Loucy (cell line): Measurements from ENCODE around the gene TMEM17.

Experiments used
- H2AFZ ChIP-seq: fragments of 200-600 bp; sonication (generic); 2 replicates; pipeline ENCODE4 v1.6.0; 2016; ENCODE audit warnings: antibody characterized with exemption, mild to moderate bottlenecking, low read length, moderate library complexity
- H3F3A ChIP-seq: fragments of 200-600 bp; 2 replicates; pipeline ENCODE4 v1.6.0; 2016; ENCODE audit warnings: antibody characterized with exemption, low read depth, mild to moderate bottlenecking
- H3K27me3 ChIP-seq: fragments of 200-600 bp; sonication (generic); 2 replicates; pipeline ENCODE4 v1.6.1; 2014; ENCODE audit warnings: low read length, mild to moderate bottlenecking; ENCODE audit not compliant: insufficient read depth, poor library complexity, severe bottlenecking
- H3K36me3 ChIP-seq: fragments of 200-600 bp; sonication (generic); 2 replicates; pipeline ENCODE4 v1.6.1; 2016; ENCODE audit warnings: low read length; ENCODE audit not compliant: insufficient read depth
- H3K4me1 ChIP-seq: fragments of 200-600 bp; sonication (generic); 2 replicates; pipeline ENCODE4 v1.5.1; 2014; ENCODE audit warnings: low read length, mild to moderate bottlenecking; ENCODE audit not compliant: insufficient read depth, poor library complexity, severe bottlenecking
- H3K4me2 ChIP-seq: fragments of 200-600 bp; sonication (generic); 2 replicates; pipeline ENCODE4 v1.6.0; 2014; ENCODE audit warnings: antibody characterized with exemption, low read length, low read depth, mild to moderate bottlenecking; ENCODE audit not compliant: poor library complexity, severe bottlenecking
- H3K4me3 ChIP-seq: fragments of 200-600 bp; sonication (generic); 2 replicates; pipeline ENCODE4 v1.5.1; 2014; ENCODE audit warnings: low read length, mild to moderate bottlenecking, mixed read lengths; ENCODE audit not compliant: poor library complexity, severe bottlenecking
- H3K79me2 ChIP-seq: fragments of 200-600 bp; sonication (generic); 2 replicates; pipeline ENCODE4 v1.6.1; 2014; ENCODE audit warnings: low read length; ENCODE audit not compliant: insufficient read depth
- H3K9ac ChIP-seq: fragments of 200-600 bp; sonication (generic); 2 replicates; pipeline ENCODE4 v1.6.0; 2014; ENCODE audit warnings: mild to moderate bottlenecking, low read depth, low read length, moderate library complexity; ENCODE audit not compliant: poor library complexity, severe bottlenecking
- H3K9me2 ChIP-seq: fragments of 200-600 bp; sonication (generic); replicated peaks from 2 replicates; pipeline ENCODE4 v1.6.1; 2016; ENCODE audit warnings: low read depth, low read length, mixed read lengths
- H3K9me3 ChIP-seq: fragments of 200-600 bp; sonication (generic); 2 replicates; pipeline ENCODE4 v1.6.1; 2014; ENCODE audit warnings: mild to moderate bottlenecking, antibody characterized with exemption, low read length, low read depth; ENCODE audit not compliant: insufficient read depth
- H4K20me1 ChIP-seq: fragments of 200-600 bp; sonication (generic); 2 replicates; pipeline ENCODE4 v1.6.0; 2014; ENCODE audit warnings: antibody characterized with exemption, low read length, mild to moderate bottlenecking; ENCODE audit not compliant: insufficient read depth, poor library complexity, severe bottlenecking
- CTCF ChIP-seq: fragments of 200-600 bp; sonication (generic); conservative IDR thresholded peaks from 2 replicates; pipeline ENCODE4 v1.5.1; 2014; ENCODE audit warnings: mild to moderate bottlenecking, antibody characterized with exemption, low read length
- EZH2phosphoT487 ChIP-seq: fragments of 200-600 bp; IDR thresholded peaks from 2 replicates; pipeline ENCODE4 v1.6.1; 2018; ENCODE audit warnings: antibody characterized with exemption, mild to moderate bottlenecking, moderate library complexity, borderline replicate concordance

The TMEM17 gene

GRCh38 chr2:62465741-62466502, 40.1 kb downstream of the TMEM17 start:
- no peaks in the 10 kb centered on the region for H3K4me1 ChIP-seq
- H3K4me3 ChIP-seq: no peak overlapping the region
- H3K27me3 ChIP-seq: no peaks in the 10 kb centered on the region
- H4K20me1 ChIP-seq: no peaks in the 10 kb centered on the region
- H3K9me3 ChIP-seq: no peaks in the 10 kb centered on the region
- no peaks in the 10 kb centered on the region for H3K79me2 ChIP-seq
- H3K9ac ChIP-seq: no peak overlapping the region
- no peaks in the 10 kb centered on the region for H3K36me3 ChIP-seq
- H3F3A ChIP-seq: no peaks in the 10 kb centered on the region
- no peaks in the 10 kb centered on the region for H3K9me2 ChIP-seq
- no peak overlapping the region for H3K4me2 ChIP-seq
- no peak overlapping the region for H2AFZ ChIP-seq
- TF ChIP-seq CTCF (no peak), EZH2phosphoT487 (no peak)

- Histone ChIP-seq H3K4me1 (no peaks in the 10 kb centered on the region), H3K27me3 (no peaks in the 10 kb centered on the region), H3F3A (no peaks in the 10 kb centered on the region), H3K36me3 (no peaks in the 10 kb centered on the region), H3K9me3 (no peaks in the 10 kb centered on the region), H3K9ac (no peak overlapping the region), H3K9me2 (no peaks in the 10 kb centered on the region), H4K20me1 (no peaks in the 10 kb centered on the region), H3K4me3 (no peak overlapping the region), H3K4me2 (no peak overlapping the region), H3K79me2 (no peaks in the 10 kb centered on the region), H2AFZ (no peak overlapping the region)
- TF ChIP-seq EZH2phosphoT487 (no peak), CTCF (no peak)
Observed at GRCh38 chr2:62465039-62465740, 40.8 kb downstream of the TMEM17 start.

GRCh38 chr2:62464221-62465007, 41.6 kb downstream of the TMEM17 start:
- Histone ChIP-seq H3F3A (no peaks in the 10 kb centered on the region), H3K79me2 (no peaks in the 10 kb centered on the region), H3K36me3 (no peaks in the 10 kb centered on the region), H3K9me2 (no peaks in the 10 kb centered on the region), H3K4me1 (no peaks in the 10 kb centered on the region), H3K27me3 (no peaks in the 10 kb centered on the region), H3K9me3 (no peaks in the 10 kb centered on the region), H4K20me1 (no peaks in the 10 kb centered on the region), H3K4me2 (no peak overlapping the region), H3K9ac (no peak overlapping the region), H3K4me3 (no peak overlapping the region), H2AFZ (no peak overlapping the region)
- TF ChIP-seq CTCF (no peak), EZH2phosphoT487 (no peak)
